K562 (cell line): ENCODE measurements around the gene ACYP2. TPM values are rescaled to one million over a fixed set of nuclear protein-coding genes. Genes with fewer than 3 reads are reported as not detected.

Source experiments
- ATAC-seq: fragments of 200-7000 bp; cut with Tn5 transposase; 3 replicates; pipeline ENCODE4 v1.9.1; 2020; ENCODE audit warnings: moderate library complexity
- BruUV-seq: library from RNA; stranded (reverse); fragments of 400-500 nt; replicated peaks from 2 replicates; lab custom pipeline; 2021; lab: Mats Ljungman, UMichigan
- CTCF ChIA-PET: fragments of 300-600 bp; formaldehyde crosslinking; extraction: SDS; loops from one replicate; lab custom pipeline; 2021; ENCODE audit warnings: low intra/inter-chr PET ratio; lab: Yijun Ruan, JAX
- POLR2A ChIA-PET: fragments of 300-600, 350-650 bp; sonication (Branson Sonifier 250); formaldehyde crosslinking; extraction: SDS; loops from one replicate; lab custom pipeline; 2021; ENCODE audit warnings: antibody characterized with exemption, inconsistent platforms; lab: Yijun Ruan, JAX
- DNase-seq, 4 experiments: peaks; one replicate each; pipeline versions ENCODE4 v3.0.0 to v3.0.0-alpha.2; 2011 to 2018; ENCODE audit warnings: low spot score in 3 of 4, mixed read lengths in 3 of 4; ENCODE audit errors: extremely low read depth in 1 of 4
- FAIRE-seq: peaks from 2 replicates; lab custom pipeline; 2011; peaks lifted over from hg19 to GRCh38; lab: Jason Lieb, UNC
- H2AFZ ChIP-seq: 2 replicates; pipeline ENCODE4 v1.6.0; 2011; ENCODE audit warnings: low read depth, low read length, control low read depth, inconsistent platforms
- H3K27ac ChIP-seq: fragments of 200-600 bp; 3 replicates; pipeline ENCODE4 v1.8.0; 2011; ENCODE audit warnings: low read depth, mild to moderate bottlenecking, control low read depth, inconsistent platforms, low read length, moderate library complexity, mixed read lengths; ENCODE audit errors: extremely low read depth
- H3K27me3 ChIP-seq, 2 experiments: fragments of 300-600 bp in 1 of 2; 2 replicates in 1 of 2; 3 replicates in 1 of 2; pipeline versions ENCODE4 v1.6.0 to v1.8.0; 2011; ENCODE audit warnings: inconsistent platforms in 2 of 2, low read length in 2 of 2, mild to moderate bottlenecking in 1 of 2, mixed read lengths in 1 of 2, moderate library complexity in 1 of 2; ENCODE audit not compliant: control insufficient read depth in 2 of 2, insufficient read depth in 2 of 2
- H3K36me3 ChIP-seq: fragments of 300-600 bp; 3 replicates; pipeline ENCODE4 v1.8.0; 2011; ENCODE audit warnings: mild to moderate bottlenecking, low read length, inconsistent platforms; ENCODE audit not compliant: control insufficient read depth, insufficient read depth
- H3K4me1 ChIP-seq, 2 experiments: fragments of 200-600 bp in 1 of 2; replicated peaks in 1 of 2; 2 replicates in 1 of 2; 3 replicates in 1 of 2; pipeline versions ENCODE4 v1.5.1 to v1.8.0; 2011; ENCODE audit warnings: inconsistent platforms in 2 of 2, low read length in 2 of 2, mild to moderate bottlenecking in 1 of 2, mixed read lengths in 1 of 2, moderate library complexity in 1 of 2; ENCODE audit not compliant: control insufficient read depth in 2 of 2, insufficient read depth in 2 of 2
- H3K4me2 ChIP-seq: 2 replicates; pipeline ENCODE4 v1.6.1; 2011; ENCODE audit warnings: low read length, control low read depth, inconsistent platforms, mixed read lengths; ENCODE audit not compliant: insufficient read depth
- H3K4me3 ChIP-seq: fragments of 200-600 bp; sonication (generic), shearing (Covaris generic); 2 replicates; pipeline ENCODE4 v1.5.1; 2016; ENCODE audit warnings: control low read depth, inconsistent platforms
- H3K79me2 ChIP-seq: fragments of 200-600 bp; 3 replicates; pipeline ENCODE4 v1.8.0; 2011; ENCODE audit warnings: low read length, inconsistent platforms; ENCODE audit not compliant: control insufficient read depth, insufficient read depth
- H3K9ac ChIP-seq, 2 experiments: 2 replicates each; pipeline versions ENCODE4 v1.6.0 to v1.6.1; 2011; ENCODE audit warnings: low read depth in 2 of 2, low read length in 2 of 2, control low read depth in 1 of 2, inconsistent platforms in 1 of 2, mild to moderate bottlenecking in 1 of 2, mixed read lengths in 1 of 2; ENCODE audit not compliant: insufficient read depth in 1 of 2
- H3K9me1 ChIP-seq: one replicate; pipeline ENCODE4 v1.6.0; 2011; ENCODE audit warnings: inconsistent platforms, mild to moderate bottlenecking, low read length, moderate library complexity; ENCODE audit not compliant: control insufficient read depth, insufficient read depth
- H3K9me3 ChIP-seq: replicated peaks from 2 replicates; pipeline ENCODE4 v1.5.1; 2011; ENCODE audit warnings: low read depth, low read length, inconsistent platforms; ENCODE audit not compliant: control insufficient read depth, insufficient read depth
- H4K20me1 ChIP-seq: replicated peaks from 2 replicates; pipeline ENCODE4 v1.6.1; 2011; ENCODE audit warnings: low read length, inconsistent platforms, mixed read lengths; ENCODE audit not compliant: control insufficient read depth, insufficient read depth
- E2F3 ChIP-seq: fragments of 250-450 bp; sonication (Bioruptor Pico); IDR thresholded peaks from 2 replicates; pipeline ENCODE4 v1.4.0; 2020; ENCODE audit warnings: mild to moderate bottlenecking
- EP400 ChIP-seq: fragments of 450-650 bp; IDR thresholded peaks from 2 replicates; pipeline ENCODE4 v1.6.1; 2017; ENCODE audit warnings: antibody characterized with exemption, mild to moderate bottlenecking, moderate library complexity
- GTF2E2 ChIP-seq: fragments of 200-800 bp; sonication (Bioruptor generic); IDR thresholded peaks from 2 replicates; pipeline ENCODE4 v1.6.1; 2016; ENCODE audit warnings: missing genetic modification characterization, missing compliant biosample characterization
- ILK ChIP-seq: fragments of 450-650 bp; IDR thresholded peaks from 2 replicates; pipeline ENCODE4 v1.6.1; 2016; ENCODE audit warnings: missing genetic modification characterization, low read depth, mild to moderate bottlenecking, missing compliant biosample characterization, moderate library complexity, borderline replicate concordance
- MAFK ChIP-seq: IDR thresholded peaks from 2 replicates; pipeline ENCODE4 v1.6.1; 2011; ENCODE audit warnings: low read length, improper control_type of control experiment
- NFXL1 ChIP-seq: fragments of 450-650 bp; formaldehyde crosslinking; IDR thresholded peaks from 2 replicates; pipeline ENCODE4 v1.4.0; 2021; ENCODE audit warnings: mild to moderate bottlenecking
- POLR2G ChIP-seq: fragments of 200-400 bp; formaldehyde crosslinking; IDR thresholded peaks from 2 replicates; pipeline ENCODE4 v1.6.1; 2017; ENCODE audit warnings: low read depth, mild to moderate bottlenecking, antibody characterized with exemption, low read length, moderate library complexity
- STAG1 ChIP-seq: sonication (generic); formaldehyde crosslinking; IDR thresholded peaks from 2 replicates; pipeline ENCODE4 v1.5.0; 2020; ENCODE audit warnings: missing genetic modification reagents, borderline replicate concordance
- TAF15 ChIP-seq: fragments of 200-400 bp; formaldehyde crosslinking; IDR thresholded peaks from 2 replicates; pipeline ENCODE4 v1.6.1; 2017; ENCODE audit warnings: mild to moderate bottlenecking, low read depth, low read length, moderate library complexity
- ZFP1 ChIP-seq: fragments of 450-650 bp; formaldehyde crosslinking; IDR thresholded peaks from 2 replicates; pipeline ENCODE4 v1.4.0; 2020; ENCODE audit warnings: mild to moderate bottlenecking, mixed read lengths
- ZNF79 ChIP-seq: fragments of 250-450 bp; sonication (Bioruptor Pico); IDR thresholded peaks from 2 replicates; pipeline ENCODE4 v1.4.0; 2020; ENCODE audit warnings: low read depth, mild to moderate bottlenecking, moderate library complexity
- WGBS: fragments of 100-300 bp; shearing (Covaris generic); methylation state at CpG from one replicate; pipeline ENCODE4 v1.1.6; 2016; ENCODE audit warnings: low coverage, mixed read lengths; ENCODE audit not compliant: insufficient coverage; ENCODE audit errors: missing lambda C conversion rate; 5-methylcytosine and 5-hydroxymethylcytosine counted together
- in situ Hi-C: fragments of 300-500 bp; cut with MboI; formaldehyde crosslinking; loops from 4 replicates; pipeline ENCODE4 v1.15.0; 2018; ENCODE audit warnings: inconsistent platforms, mixed read lengths
- intact Hi-C: fragments of 100-400 bp; cut with micrococcal nuclease; formaldehyde crosslinking; loops from 2 replicates; pipeline ENCODE4 v1.14.2; 2022
- polyA plus RNA-seq, 8 experiments: library from polyadenylated mRNA; depleted of rRNA in 4 of 8; stranded (reverse) in 5 of 8; unstranded in 3 of 8; fragments of >200 nt; fragmentation: Nextera tagmentation in 2 of 8; fragmentation: Illumina TruSeq in 1 of 8; extraction: Ambion mirVana in 2 of 8; extraction: Trizol in 1 of 8; gene quantifications; 2 replicates each; pipeline versions ENCODE4 v1.2.1 to v1.2.3, GENCODE V29; 2011 to 2014; ENCODE audit warnings: inconsistent platforms in 1 of 8, missing spikeins in 1 of 8
- total RNA-seq, 7 experiments: library from RNA; depleted of rRNA in 6 of 7; stranded (reverse); fragments of >200 nt in 6 of 7; fragmentation: Illumina TruSeq in 2 of 7; extraction: Trizol in 2 of 7; gene quantifications; 2 replicates each; pipeline versions ENCODE4 v1.2.1 to v1.2.3, GENCODE V29; 2011 to 2021; ENCODE audit warnings: low replicate concordance in 1 of 7
- TF ChIP-seq, protein P1 (sequence below): fragments of 250-450 bp; sonication (Bioruptor Pico); IDR thresholded peaks from 2 replicates; pipeline ENCODE4 v1.4.0; 2020; ENCODE audit warnings: mild to moderate bottlenecking, moderate library complexity
- TF ChIP-seq, protein P2 (sequence below), 2 experiments: fragments of 200-800 bp in 1 of 2; sonication (Bioruptor generic) in 1 of 2; sonication (generic) in 1 of 2; formaldehyde crosslinking in 1 of 2; IDR thresholded peaks in 1 of 2; conservative IDR thresholded peaks in 1 of 2; 2 replicates each; pipeline versions ENCODE4 v1.5.0 to v1.6.1; 2016 to 2020; ENCODE audit warnings: missing compliant biosample characterization in 1 of 2, missing genetic modification characterization in 1 of 2, missing genetic modification reagents in 1 of 2

ACYP2 gene
- total and polyA plus RNA-seq, 9 of the 15 experiments (the other 6 are each of a cell fraction or from before 2014, with no cell fraction given): 1.0 to 4.1 (median 2.0) TPM

DNA sequence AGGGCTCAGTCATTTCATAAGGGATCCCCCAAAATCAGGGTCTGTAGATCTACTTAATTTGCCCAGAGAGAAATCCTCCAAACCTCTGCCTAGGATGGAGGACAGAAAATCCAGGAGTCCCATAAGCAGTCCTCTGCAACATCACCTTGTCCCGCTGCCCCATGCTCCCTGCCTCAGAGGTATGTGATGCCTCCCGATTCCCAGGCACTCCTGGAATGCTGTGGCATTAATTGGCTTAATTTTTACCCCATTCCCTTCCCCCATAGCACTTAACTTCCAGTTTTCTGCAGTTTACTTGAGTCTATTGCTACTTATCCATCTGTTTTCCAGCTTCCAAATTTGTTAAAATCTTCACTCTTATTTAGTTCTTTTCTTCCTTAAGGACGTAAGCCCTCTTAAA lies 232.2 kb downstream of the ACYP2 start:
- Histone ChIP-seq H3K9me3 (no peaks in the 10 kb centered on the region), H3K9ac (no peak overlapping the region), H3K4me1 (no peaks in the 10 kb centered on the region), H3K4me3 (no peak overlapping the region), H3K27ac (no peak overlapping the region), H3K9me1 (no peaks in the 10 kb centered on the region), H3K36me3 (no peaks in the 10 kb centered on the region), H3K4me2 (no peak overlapping the region), H4K20me1 (no peaks in the 10 kb centered on the region), H2AFZ (no peak overlapping the region), H3K79me2 (no peaks in the 10 kb centered on the region), H3K27me3 (peaks cover 0 to 3% of the 10 kb centered on the region in 2 experiments; a peak in 2 of 5 replicates)
- ChIA-PET POLR2A (no interaction called here), CTCF (no interaction called here)
- BruUV-seq: no TSS peak
- ATAC-seq: no peak
- no peak for DNase-seq
- in situ Hi-C loops (no loop called here), intact Hi-C loops (no loop called here)
- TF ChIP-seq GTF2E2 (tag) (no peak), ZNF79 (CRISPR knock-in tag) (no peak), NFXL1 (CRISPR knock-in tag) (no peak), ILK (tag) (no peak), E2F3 (CRISPR knock-in tag) (no peak), POLR2G (no peak), STAG1 (CRISPR knock-in tag) (no peak), EP400 (no peak), TAF15 (no peak), MAFK (no peak), ZFP1 (CRISPR knock-in tag) (no peak)
- TF ChIP-seq, protein P1, sequence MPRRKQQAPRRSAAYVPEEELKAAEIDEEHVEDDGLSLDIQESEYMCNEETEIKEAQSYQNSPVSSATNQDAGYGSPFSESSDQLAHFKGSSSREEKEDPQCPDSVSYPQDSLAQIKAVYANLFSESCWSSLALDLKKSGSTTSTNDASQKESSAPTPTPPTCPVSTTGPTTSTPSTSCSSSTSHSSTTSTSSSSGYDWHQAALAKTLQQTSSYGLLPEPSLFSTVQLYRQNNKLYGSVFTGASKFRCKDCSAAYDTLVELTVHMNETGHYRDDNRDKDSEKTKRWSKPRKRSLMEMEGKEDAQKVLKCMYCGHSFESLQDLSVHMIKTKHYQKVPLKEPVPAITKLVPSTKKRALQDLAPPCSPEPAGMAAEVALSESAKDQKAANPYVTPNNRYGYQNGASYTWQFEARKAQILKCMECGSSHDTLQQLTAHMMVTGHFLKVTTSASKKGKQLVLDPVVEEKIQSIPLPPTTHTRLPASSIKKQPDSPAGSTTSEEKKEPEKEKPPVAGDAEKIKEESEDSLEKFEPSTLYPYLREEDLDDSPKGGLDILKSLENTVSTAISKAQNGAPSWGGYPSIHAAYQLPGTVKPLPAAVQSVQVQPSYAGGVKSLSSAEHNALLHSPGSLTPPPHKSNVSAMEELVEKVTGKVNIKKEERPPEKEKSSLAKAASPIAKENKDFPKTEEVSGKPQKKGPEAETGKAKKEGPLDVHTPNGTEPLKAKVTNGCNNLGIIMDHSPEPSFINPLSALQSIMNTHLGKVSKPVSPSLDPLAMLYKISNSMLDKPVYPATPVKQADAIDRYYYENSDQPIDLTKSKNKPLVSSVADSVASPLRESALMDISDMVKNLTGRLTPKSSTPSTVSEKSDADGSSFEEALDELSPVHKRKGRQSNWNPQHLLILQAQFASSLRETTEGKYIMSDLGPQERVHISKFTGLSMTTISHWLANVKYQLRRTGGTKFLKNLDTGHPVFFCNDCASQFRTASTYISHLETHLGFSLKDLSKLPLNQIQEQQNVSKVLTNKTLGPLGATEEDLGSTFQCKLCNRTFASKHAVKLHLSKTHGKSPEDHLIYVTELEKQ (CRISPR knock-in tag): no peak
- TF ChIP-seq, protein P2, sequence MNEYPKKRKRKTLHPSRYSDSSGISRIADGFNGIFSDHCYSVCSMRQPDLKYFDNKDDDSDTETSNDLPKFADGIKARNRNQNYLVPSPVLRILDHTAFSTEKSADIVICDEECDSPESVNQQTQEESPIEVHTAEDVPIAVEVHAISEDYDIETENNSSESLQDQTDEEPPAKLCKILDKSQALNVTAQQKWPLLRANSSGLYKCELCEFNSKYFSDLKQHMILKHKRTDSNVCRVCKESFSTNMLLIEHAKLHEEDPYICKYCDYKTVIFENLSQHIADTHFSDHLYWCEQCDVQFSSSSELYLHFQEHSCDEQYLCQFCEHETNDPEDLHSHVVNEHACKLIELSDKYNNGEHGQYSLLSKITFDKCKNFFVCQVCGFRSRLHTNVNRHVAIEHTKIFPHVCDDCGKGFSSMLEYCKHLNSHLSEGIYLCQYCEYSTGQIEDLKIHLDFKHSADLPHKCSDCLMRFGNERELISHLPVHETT (CRISPR knock-in tag; conservative IDR thresholded peaks at IDR 0.05 in 1 of 2, IDR thresholded peaks at IDR 0.05 in 1 of 2): no peak
- FAIRE-seq: no peak
- 3% methylated on average over 3 of the region's 3 CpGs for WGBS
